HG03575 (cell line): ENCODE data around the gene DMRT3.
"Not testable (repeated sequence)": the region's sequence is repeated elsewhere in the genome, so short reads cannot be mapped to it uniquely, and the experiment has no call there.

Source experiments
- ATAC-seq: cut with Tn5 transposase; IDR thresholded peaks from one replicate; pipeline ENCODE4 v1.9.1; 2021; ENCODE audit not compliant: unreplicated experiment, insufficient number of reproducible peaks, low FRiP score; ENCODE audit errors: extremely low read depth

DMRT3 gene

DNA sequence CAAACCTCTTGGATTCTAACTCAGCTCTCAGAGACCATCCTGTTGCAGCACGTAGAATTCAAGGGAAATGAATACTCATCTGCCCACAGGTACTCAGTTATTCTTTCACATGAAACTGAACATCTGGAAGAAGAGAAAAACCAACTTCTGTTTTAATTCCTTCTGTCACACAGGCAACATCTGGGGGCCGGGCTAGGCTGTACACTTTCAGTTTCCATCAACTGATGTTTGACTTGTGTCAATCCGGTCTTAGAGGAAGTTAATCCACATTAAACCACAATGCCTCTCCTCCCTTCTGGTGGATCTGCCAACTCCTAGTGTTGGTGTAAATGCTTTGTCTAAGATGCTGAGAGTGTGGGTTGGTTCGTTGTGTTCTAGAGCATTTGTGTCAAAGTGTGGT is 17.6 kb downstream of the DMRT3 start:
- no peak for ATAC-seq

DNA sequence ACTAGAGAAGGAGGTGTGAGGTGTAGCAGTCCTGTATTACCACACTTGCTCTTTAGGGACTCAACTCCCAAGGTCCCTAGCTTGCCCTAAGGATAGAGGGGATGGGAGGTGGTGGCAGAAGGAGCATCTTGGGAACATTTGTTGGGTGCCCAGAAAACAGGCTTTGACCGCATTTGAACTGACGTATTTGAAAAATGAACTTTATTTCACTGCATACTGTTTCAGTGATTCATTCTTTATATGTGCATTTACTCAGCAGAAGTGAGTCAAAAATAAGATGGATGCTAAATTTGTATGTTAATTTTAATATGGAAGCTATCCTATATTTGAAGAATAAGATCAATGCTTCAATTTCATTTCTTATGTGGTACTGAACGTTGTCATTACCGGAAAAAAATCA is 18.7 kb downstream of the DMRT3 start:
- ATAC-seq: no peak

DNA sequence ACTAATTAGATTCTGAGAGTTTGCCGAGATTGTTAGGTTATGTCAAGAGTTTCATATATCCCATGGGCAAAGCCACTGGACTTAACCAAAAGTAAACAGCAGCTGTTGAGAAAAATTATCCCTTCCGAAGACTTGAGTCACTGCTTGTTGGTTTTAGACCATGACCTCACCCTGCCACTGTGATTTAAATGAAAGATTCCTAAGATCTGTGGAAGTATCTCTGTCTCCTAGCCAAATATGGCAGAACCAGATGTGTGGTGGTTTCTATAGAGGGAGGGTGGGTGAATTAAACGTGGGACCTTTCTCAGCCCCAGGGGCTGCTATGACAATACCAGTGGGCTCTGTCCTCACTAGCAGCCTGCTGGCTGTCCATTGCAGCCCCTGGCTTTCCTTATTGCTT is 19.3 kb downstream of the DMRT3 start:
- no peak for ATAC-seq

DNA sequence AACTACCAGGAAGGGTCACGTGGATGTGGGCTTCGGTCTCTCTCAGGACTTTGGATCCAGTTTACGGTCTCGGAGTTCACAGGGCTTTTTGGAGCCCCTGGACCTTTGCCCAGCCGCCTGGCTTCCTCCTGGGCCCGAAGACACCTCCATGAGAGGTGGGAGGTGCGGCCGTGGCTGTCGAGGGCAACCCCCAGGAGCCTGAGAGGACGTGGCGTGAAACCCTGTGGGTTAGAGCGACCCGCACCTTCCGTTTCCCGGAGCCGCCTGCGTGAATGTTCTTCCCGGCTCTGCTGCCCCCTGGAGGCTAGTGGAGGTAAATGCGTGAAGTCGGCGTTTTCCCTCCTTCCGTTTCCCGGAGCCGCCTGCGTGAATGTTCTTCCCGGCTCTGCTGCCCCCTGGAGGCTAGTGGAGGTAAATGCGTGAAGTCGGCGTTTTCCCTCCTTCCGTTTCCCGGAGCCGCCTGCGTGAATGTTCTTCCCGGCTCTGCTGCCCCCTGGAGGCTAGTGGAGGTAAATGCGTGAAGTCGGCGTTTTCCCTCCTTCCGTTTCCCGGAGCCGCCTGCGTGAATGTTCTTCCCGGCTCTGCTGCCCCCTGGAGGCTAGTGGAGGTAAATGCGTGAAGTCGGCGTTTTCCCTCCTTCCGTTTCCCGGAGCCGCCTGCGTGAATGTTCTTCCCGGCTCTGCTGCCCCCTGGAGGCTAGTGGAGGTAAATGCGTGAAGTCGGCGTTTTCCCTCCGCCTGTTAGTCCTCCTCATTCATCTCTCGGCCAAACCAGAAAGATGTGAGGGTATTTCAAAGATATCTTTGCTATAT is 22.1 kb downstream of the DMRT3 start:
- not testable (repeated sequence) for ATAC-seq

DNA sequence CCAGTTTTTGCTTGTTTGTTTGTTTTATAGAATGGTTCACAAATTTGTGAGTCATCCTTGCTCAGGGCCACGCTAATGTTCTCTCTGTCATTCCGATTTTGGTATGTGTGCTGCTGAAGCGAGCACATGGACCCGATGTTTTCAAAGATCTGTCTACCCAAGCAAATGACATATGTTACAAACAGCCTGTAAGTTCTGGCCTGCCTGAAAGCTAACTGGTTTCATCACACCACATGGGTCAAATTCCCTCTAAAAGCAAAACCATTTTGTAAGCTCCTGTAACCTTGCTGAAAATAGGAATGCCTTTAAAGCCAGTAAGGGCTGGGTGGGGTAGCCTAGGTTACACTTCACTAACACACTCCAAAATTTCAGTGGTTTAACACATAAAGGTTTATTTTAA is 25.4 kb downstream of the DMRT3 start:
- ATAC-seq: no peak

DNA sequence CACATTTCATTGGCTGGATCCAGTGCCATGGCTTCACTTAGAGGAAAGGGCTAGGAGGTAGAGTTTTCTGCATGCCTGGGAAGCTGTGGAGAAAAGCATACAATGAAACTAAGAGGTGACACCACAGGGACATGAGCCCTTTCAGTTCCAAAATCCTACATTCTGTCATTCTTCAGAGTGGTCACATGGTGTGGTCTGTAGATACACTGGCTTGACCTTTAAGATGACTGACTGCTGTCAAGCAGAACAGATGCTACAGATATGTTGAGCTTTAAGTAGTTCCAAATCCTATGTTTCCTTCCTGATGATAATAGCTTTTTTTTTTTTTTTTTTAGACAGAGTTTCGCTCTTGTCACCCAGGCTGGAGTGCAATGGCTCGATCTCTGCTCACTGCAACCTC is 26.2 kb downstream of the DMRT3 start:
- no peak for ATAC-seq

DNA sequence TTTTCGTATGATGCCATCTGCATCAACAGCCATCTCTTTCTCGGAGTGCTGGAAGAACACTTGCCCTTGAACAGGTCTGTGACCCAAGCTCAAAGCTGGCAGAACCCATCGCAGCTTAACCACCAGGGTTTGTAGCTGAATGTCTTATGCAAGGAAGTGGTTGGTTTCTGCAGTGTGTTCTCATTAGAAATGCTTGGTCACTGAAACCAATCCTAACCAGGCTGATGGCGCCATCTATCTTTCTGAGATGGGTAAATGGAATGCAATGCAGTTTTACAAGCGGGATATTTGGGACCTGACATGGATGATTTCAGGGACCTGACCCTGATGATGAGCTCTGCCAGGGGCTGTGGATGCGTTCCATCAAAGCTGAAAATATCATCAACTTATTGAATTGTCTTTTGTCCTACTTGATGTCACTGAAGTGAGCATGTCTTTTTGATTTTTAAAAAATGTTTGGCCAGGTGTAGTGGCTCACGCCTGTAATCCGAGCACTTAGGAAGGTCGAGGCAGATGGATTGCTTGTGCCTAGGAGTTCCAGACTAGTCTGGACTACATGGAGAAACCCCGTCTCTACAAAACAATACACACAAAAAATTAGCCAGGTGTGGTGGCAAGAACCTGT is 28.7 kb downstream of the DMRT3 start:
- no peak for ATAC-seq

DNA sequence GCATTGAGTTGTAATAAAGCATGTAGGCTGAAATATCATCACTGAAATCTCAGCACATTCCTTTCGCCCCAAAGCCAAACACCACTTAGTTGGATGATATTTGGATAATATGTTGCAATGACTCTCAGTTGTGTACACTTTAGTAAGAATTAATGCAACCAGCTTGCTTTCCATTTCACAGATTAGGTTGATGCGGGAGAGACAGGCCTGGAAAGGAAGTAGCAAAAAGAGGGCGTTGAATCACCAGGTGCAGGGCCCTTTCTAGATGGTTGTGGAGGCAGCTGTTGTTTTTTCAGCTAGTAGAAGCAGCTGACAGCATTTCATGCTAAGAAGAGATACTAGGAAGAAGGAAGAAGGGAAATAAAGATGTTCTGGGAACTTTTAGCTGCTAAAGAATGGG is 30.9 kb downstream of the DMRT3 start:
- no peak for ATAC-seq

DNA sequence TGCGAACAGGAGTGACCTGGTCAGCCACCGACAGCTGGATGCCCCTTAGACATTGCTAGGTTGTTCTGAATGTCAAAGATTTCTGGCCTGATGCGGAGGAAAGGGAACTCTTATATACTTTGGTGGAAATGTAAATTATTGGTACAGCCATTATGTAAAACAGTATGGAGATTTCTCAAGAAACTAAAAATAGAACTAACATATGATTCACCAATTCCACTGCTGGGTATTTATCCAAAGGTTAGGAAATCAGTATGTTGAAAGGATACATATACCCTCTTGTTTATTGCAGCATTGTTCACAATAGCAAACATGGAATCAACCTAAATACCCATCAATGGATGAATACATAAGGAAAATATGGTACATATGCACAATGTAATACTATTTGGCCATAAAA is 31.8 kb downstream of the DMRT3 start:
- ATAC-seq: no peak

DNA sequence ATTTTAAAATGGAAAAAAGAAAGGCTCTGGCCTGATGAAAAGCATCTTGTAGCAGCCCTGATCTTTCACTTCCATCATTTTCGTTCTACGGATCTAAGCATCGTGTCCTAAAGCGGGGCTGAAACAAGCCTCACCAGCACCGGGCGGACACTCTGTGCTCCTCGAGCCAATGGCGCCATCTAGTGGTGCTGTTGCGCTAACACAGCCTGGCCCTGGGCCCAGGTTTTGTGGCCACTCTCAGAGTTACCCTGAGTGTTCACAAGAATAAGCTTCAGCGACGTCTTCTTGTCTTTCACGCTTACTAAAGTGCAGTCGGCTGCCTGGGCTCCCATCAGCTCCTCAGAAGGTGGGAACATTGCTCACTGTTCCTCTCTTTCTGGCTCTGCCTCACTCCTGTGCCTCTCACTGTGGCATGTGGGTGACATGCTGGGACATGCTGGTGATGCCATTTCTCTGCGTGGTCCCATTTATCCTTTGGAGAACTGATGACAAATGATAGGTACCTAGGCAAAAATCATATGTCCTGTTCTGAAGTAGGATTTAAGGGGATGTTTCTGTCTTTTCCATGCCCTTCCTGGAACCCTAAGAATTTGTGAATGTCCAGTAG is 32.7 kb downstream of the DMRT3 start:
- ATAC-seq: peak; percentile 78

DNA sequence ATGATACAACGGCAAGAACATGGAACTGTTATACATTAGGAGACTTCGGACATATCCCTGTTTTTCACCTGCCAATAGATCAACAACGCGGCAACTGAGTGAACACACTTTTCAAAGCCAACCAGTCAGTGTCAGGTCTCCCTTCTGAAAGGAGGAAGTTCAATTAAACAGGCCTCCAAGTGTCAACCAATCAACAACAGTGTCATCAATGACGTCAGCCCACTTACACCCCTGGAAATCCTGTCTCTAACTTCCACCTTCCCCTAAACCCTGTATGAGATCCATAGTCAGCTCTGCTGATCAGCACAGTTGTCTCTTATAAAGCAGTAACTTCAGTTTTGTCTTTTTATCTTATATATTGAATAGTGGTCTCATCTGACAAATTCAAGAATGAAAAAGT is 36.6 kb downstream of the DMRT3 start:
- no peak for ATAC-seq

DNA sequence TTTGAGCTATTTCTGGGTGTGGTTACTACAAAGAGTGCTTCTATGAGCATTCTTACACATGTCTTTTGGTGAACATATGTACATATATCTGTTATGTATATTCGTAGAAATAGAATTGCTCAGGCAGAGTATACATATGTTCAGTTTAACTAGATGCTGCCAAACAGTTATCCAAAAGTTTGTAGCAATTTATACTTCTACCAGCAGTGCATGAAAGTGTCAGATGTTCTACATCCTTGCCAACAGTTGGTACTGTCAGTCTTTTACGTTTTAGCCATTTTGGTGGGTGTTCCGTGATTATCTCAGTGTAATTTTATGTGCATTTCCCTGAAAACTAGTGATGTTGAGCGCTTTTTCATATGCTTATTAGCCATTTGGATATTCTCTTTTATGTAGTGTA is 37.8 kb downstream of the DMRT3 start:
- no peak for ATAC-seq

DNA sequence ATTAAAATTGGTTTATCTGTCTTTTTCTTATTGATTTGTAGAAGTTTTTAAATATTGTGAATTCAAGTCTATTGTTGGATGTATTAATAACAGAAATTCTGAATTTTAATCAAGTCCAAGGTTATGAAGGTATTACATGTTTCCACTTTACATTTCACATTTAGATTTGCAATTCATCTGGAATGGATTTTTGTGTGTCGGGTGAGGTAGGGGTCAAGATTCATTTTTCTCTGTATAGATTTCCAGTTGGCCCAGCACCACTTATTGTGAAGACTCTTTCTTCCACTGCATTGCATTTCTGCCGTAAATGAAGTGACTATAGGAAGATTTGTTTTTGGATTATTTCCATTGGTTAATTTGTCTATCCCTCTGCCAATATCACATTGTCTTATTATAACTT is 38.2 kb downstream of the DMRT3 start:
- ATAC-seq: no peak

DNA sequence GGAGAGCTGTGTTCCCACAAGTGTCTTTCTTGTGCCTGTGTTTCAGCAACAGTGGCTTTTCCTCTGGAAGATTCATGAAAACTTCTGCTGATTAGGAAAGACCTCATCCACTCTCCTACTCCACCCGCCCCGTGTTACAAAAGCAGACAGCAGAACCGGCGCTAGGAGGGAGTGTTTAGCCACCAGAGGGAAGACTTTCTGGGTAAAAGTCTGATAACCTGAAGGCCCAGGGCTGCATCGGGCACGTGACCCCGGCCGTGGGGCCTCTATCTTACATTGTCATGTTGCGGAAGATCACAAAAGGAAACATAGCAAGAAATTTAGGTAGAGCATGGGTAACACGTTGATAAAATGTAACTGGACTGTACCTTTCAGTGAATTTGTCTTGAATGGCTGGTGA is 41.7 kb downstream of the DMRT3 start:
- no peak for ATAC-seq

DNA sequence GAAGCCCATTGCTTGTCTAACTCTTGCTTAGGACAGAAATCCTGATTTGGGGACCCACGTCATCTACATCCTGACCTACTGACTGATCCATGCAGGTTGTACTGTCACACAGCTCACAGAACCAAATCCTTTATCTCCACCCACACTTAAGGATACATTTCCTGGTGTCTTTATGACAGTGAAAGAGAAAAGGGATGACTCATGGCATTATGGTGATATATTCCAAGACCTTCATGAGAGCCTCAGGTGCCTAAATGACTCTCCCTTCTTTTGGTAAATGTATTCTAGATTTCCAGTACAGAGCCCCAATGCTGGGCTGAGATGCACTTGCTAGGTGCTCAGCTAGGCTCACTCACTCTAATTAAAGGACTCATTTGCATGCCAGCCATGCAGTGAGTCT is 47.7 kb downstream of the DMRT3 start:
- no peak for ATAC-seq

DNA sequence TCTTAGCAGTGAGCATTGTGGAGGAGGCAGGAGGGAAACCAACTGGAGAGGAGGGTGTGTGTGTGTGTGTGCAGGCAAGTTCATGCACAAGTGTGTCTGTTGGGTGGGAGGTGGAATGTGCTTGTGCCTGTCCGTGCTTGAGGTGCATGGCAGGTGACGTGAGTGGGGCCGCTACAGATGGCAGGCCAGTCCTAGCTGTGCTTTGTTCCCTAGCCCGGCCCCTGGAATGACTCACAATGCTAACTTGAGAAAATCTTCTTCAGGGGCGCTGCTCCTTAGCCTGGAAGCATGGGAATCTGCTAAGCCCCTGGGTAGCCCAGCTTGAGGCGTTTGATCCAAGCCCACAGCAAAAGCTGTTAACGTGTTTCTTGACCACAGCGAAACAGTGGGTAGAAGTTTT is 48.7 kb downstream of the DMRT3 start:
- ATAC-seq: no peak

DNA sequence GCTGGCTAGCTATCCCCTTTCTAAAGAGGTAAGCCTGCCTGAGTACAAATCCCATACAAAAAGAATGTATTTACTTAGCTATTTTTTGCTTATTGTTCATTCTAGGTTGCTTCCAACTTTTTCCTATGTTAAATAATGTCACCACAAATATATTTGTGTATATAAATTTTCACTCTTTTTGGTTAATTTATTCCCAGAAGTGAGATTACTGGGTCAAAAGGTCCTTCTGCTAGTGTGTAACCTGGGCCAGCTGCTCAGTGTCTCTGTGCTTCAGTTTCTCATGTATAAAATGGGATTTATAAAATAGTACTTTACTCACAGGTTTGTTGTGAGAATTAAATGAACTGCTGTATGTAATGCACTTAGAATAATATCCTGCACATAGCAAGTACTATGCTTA is 49.8 kb downstream of the DMRT3 start:
- ATAC-seq: no peak

DNA sequence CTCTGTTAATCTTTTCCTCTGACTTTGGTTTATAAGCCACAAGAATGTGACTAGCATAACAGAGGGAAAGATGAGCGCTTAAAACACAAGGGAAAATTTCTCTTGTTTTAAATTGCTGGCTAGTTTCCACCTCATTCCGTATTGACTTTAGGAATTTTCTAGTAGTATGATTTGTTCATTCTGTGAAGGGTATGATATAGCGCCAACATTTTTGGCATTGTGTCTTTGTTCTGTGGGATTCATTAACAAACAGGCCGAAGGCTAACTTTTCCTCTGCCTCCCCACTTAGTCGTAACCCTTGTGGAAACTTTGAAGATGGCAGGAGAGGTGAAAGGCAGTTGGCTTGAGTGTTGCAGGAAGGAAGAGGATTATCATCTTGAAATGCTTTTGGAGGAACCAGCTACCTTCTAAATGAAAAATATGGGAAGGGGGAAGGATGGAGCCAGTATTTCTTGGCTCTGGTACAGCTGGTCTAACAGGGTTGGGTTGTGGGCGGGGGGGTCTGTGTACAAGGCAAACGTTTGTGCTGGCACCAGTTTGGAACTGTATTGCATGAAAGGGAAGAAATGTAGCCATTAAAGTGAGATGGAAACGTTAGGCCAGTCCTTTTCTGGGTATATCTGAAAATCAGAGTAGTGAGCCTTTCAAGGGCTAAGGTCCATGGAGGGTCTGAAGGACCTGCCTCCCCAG is 52.2 kb downstream of the DMRT3 start:
- no peak for ATAC-seq

DNA sequence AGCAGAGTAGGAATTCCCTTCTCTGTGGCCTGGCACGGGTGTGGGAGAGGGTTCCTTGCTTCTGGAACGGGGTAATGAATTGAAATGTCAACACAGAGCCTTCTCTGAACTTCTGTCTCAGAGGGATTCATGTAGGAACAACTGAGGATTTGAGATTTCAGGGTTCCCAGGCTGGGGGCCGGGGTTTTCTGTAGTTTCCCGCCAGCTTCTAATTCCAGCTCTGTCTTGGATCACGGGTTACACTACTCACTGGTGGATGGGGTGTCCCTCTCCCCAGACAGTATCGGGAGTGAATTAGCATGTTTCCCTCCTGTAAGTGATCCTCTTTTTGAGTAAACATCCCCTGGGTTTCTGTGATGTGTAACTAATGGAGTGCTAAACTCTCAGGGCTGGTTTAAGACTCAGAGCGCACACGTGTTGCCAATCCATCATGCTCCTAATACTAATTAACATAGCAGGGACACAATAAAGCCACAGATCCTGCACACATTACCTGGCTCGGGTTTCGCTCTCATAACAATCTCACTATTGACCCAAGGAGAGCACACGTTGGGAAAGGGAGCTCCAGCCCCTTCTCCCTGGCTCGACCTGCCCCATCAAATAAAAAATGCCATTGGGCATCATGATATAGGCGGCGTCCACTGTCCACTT is 55.6 kb downstream of the DMRT3 start:
- ATAC-seq: no peak
